Stimulated activated CD8-positive, alpha-beta memory T cell treated with anti-CD3 and anti-CD28 coated beads, Interleukin-4, amount 100 ng/mL, for 1 hour (primary cell): Measurements from ENCODE around the gene ARHGAP8.

Experiments
- DNase-seq, 2 donors: peaks; one replicate each; pipeline ENCODE4 v3.0.0-alpha.2; 2020; ENCODE audit warnings: low read depth in 2 of 2, low spot score in 1 of 2

ARHGAP8 gene

DNA sequence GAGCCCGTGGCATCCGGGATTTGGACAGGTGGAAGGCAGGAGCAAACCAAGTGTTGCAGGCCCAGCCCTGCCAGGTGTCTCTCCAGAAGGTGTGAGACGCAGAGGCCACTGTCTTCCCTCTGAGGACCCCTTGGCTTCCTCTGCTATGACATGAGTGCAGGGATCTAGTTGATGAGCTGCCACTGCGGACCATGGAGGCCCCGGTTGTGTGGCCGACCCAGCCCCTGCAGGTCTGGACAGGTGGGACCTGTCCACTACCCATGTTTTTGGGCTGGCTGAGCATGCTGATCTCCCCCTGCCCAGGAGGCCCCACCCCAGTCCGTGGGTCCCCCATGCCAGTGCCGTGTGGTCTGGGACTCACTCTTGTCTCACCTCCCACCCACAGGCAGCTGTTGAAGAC is 27.5 kb upstream of the ARHGAP8 start:
- DNase-seq, result no peak

DNA sequence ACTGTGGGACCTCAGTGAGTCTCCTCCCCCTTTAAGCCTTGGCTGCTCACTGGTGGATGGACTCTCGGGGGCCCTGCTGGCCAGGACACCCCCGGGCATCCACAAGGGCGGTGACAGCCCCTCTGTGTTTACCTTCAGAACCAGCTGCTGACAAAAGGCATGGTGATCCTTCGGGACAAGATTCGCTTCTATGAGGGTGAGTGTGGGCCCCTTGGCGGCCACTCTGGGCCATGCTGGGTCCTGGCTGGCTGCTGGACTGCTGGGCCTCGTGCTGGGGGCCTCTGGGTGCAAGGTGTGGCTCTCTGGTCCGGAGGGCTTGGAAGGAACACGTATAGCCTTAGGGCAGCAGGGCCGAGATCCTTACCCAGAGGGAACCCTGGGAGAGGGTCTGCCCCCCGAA is 25.9 kb upstream of the ARHGAP8 start:
- DNase-seq, result no peak

DNA sequence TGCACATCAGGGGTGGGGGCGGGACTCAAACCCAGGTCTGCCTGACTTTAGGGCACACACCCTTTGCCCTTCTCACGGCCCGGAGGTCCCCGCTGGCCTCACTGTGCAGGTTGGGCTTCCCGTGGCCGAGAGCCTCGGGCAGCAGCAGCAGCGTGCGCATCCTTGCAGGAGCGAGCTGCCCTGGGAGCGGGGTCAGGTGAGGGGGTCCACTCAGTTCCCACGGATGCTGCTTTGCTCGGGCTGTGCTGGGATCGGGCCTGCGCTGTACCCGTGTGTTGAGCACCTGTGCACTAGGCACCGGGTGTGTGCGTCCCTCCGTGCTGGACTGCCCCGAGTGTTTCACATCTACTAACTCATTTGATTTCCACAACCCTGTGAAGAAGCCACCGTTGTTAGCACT is 25.2 kb upstream of the ARHGAP8 start:
- DNase-seq, result no peak

DNA sequence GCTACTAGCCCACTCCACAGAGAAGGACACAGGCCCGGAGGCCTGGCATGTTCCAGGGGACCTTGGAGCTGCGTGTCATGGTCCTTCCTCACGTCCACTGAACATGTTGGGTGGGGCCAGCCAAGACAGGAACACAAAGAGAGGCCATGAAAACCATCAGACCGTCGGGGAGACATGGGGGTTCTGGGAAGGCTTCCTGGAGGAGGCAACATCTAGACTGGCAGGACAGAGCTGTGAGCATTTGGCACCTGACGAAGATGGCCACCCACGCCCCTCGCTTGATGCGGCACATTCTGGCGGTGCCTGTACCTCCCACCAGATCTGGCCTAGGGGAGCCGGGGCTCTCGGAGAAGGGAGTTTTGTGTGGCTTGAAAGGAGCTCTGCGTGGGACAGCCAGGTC is 24.7 kb upstream of the ARHGAP8 start:
- no peak for DNase-seq

DNA sequence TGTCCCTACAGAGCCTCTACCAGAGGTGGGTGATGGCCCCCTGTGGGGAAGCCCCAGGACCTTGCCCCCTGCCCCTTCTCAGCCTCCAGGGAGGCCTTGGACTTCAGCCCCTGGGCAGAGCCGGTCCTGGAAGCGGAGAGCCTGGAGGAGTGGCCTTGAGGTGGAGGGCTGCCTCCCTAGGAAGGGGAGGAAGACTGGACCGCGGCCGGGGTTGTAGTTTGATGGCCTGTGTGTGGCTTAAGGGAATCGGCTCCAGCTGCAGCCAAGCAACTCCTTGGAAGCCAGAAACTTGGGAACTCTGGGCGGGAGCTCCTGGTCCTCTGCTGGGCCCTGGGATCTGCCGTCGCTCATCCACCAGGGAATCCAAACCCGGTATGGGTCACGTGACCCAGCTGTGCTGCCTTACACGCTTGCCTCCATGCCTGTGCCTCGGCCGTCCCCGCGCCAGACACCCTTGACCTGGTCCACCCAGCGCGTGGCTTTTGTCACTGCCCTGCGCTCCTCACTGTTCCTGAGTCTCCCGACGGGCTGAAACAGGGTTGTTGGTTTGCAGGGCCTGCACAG is 23.5 kb upstream of the ARHGAP8 start:
- no peak for DNase-seq

DNA sequence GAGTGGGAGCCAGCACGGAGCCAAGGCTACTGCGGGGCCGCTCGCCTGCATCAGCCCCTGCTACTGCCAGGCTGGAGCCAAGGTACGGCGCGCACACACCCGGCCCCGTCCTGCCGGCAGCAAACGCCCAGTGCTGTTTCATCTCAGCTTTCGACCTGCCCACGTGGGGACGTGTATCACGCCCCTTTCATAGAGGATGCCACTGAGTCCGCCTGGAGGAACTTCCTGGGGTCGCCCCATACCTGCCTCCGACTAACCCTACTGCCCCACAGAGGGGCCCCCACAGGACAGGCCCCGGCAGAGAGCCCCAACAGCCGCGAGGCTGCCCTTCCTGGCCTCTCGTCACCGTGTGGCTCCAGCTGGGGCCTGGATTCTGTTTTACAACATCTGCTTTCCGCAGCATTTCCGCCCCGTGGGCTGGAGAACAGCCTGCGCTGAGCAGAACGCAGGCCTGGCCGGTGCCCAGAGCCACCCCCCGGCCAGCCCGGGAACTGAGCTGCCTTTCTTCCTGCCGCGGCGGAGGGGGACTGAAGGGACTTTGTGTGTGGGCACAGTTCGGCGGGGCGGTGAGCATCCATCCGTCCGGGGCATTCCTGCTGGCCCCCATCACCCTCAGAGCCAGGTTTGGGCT is 22.9 kb upstream of the ARHGAP8 start:
- DNase-seq, result no peak

DNA sequence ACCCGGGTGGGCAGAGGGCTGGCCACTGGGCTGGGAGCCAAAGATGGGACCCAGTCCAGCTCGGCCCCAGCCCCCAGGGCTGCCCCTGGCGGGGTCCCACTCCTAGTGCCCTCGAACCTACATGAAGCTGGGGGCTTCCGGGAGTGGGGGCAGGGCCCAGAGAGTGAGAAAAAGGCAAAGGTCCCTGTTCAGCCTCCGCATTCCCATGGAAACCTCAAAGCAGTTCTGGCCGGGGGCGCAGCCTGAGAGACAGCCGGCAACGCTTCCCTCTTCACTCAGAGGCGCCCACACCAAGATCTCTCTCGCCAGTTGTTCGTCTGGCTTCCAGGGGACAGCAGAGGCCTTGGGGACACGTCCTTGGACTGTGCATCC is 22.4 kb upstream of the ARHGAP8 start:
- no peak for DNase-seq

DNA sequence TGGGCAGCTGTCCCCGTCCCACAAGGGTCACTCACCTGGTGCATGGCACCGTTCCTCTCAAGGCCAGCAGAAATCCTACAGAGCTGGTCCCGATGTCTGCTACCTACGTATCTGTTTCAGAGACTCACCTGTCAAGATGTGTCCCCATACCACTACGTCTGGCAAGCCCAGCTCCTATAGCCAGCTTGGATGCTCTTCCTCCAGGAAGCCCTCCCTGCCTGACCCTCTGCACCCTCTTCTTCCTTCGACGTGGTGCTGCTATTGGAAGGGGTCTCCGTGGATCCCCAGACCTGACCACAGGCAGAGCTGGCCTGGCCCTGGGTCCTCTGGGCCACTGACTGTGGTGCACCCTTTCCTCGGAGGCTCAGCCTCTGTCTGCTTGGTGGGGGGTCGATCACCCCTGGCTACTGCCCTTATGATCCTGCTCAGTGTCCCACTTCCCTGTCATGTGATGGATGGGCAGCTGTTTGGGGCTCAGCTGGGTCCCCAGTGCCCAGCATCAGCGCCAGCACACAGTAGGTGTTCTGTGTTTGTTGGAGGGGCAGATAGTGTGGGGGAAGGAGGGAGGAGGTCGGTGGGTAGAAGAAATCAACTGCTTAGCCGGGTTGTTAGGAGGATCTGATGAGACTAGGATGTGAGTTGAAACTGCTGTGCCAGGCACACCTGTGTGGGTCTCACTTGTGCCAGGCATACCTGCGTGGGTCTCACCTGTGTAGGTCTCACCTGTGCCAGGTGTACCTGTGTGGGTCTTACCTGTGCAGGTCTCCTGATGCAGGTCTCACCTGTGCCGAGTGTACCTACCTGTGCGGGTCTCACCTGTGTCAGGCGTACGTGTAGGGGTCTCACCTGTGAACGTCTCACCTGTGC is 21.7 kb upstream of the ARHGAP8 start:
- no peak for DNase-seq

DNA sequence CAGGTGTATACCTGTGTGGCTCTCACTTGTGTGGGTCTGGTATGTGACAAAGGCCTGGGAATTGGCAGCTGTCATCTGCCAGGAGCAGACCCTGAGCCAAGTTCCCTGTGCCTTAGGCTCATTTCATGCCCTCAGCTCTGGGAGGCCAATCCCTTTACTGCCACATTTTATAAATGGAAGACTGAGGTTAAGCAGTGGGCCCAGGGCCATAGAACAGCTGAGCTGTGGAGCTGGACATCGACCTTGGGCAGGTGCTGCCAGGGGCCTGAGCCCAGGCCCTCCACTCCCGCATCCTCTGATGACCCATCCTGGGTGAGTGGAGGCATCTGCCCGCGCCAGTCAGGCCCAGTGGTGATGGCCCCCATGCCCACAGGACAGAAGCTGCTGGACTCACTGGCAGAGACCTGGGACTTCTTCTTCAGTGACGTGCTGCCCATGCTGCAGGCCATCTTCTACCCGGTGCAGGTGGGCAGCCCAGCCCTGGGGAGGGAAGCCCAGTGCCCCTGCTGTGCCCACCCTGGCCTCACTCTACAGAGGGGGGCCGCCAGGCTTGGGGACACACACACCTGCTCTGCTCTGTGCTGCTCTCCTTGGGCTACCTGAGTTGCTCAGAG is 20.9 kb upstream of the ARHGAP8 start:
- DNase-seq, result no peak

DNA sequence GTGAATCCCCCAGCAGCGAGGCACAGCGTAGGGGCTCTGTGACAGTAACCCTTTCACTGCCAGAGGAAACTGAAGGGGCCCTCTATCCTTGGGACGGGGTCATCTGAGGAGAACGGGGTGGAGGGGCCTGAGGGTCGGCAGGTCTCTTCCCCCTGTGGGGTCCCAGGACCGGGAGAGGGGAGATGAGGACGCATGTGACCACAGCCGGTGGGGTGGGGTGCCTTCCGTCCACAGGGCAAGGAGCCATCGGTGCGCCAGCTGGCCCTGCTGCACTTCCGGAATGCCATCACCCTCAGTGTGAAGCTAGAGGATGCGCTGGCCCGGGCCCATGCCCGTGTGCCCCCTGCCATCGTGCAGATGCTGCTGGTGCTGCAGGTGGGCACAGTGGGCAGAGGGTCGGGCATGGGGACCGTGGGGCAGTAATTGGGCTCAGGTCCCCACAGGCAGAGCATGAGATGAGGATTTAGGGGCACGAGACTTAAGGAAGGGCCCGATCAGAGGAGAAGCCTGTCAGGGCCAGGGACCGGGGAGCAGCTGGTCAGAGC is 20.3 kb upstream of the ARHGAP8 start:
- DNase-seq, result no peak

DNA sequence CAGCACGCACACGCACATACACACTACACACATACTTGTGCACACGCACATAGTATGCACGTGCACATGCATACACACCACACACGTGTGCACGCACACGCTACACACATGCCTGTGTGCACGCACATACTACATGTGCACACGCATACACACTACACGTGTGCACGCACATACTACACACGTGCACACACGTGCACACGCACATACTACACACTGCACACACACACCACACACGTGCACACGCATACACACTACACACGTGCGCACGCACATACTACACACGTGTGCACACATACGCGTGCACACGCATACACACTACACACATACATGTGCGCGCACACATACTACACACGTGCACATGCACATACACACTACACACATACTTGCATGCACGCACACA is 19.7 kb upstream of the ARHGAP8 start:
- no peak for DNase-seq

DNA sequence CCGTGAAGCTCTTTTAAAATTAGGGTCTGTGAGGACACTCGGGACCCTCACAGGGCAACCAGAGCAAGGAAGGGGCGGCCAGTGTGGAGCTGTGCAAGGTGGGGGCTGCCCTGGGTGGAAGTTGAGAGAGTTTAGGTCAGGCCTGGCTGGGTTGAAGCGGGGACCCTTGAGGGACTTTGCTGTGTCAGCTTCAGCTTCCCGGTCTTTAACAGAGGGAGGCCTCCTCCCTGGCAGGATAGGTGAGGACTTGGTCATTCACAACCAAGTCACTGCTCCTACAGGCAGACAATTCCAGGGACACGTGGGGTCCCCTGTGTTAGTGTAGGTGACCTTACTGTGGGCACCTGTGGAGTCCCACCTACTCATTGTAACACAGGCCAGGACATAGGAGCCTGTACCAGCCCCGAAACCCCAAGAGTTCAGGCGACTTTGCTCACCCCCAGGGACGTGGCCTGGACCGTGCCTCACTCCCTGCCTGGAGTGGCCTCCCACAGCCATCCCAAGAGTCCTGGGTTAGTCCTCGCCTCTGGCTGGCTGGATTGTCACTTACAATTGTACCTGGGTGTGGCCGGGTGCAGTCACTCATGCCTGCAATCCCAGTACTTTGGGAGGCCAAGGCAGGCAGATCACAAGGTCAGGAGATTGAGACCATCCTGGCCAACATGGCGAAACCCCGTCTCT is 18.8 kb upstream of the ARHGAP8 start:
- no peak for DNase-seq

DNA sequence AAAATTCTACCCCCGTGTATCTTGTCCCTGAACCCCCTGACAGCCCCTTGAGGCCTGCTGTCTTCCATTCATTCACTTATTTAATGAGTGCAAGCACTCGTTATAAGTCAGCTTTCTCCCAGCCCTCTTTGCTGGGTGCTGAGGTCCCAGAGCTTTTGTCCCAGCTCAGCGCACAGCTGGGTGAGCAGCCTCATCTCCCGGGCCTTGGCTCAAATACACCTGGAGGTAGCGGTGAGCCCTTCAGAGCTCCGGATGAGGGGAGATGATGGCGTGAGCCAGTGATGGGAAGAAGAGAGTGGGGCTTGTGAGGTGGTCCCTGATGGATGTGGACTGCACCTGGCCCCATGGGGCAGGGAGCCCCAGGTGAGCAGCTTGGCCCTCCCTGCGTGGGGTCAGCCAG is 18.1 kb upstream of the ARHGAP8 start:
- DNase-seq, result no peak

DNA sequence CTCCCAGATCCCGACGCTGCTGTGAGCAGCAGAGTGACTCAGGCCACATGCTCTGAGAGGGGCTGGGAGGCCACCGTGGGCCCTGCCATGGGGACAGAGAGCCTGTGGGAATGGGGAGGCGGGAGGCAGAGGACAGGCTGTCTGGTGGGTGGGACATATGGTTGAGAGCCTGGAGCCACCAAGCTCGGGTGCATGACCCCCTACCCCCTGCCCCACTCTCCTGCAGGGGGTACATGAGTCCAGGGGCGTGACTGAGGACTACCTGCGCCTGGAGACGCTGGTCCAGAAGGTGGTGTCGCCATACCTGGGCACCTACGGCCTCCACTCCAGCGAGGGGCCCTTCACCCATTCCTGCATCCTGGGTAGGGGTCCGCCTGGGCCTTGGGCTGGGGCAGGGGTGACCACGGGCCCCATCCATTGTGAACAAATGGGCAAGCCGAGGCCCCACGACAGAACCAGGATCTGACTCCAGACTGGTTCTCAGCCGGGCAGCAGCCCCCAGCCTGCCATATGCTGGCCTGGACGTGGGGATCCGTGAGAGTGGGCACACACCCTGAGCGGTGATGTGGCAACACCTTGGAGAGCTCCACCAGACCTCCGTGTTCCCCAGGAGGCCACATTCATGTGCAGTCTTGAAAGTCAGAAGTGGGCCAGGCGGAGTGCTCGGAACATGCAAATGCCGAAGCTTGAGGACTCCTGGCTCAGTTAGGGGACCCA is 17.4 kb upstream of the ARHGAP8 start:
- no peak for DNase-seq

DNA sequence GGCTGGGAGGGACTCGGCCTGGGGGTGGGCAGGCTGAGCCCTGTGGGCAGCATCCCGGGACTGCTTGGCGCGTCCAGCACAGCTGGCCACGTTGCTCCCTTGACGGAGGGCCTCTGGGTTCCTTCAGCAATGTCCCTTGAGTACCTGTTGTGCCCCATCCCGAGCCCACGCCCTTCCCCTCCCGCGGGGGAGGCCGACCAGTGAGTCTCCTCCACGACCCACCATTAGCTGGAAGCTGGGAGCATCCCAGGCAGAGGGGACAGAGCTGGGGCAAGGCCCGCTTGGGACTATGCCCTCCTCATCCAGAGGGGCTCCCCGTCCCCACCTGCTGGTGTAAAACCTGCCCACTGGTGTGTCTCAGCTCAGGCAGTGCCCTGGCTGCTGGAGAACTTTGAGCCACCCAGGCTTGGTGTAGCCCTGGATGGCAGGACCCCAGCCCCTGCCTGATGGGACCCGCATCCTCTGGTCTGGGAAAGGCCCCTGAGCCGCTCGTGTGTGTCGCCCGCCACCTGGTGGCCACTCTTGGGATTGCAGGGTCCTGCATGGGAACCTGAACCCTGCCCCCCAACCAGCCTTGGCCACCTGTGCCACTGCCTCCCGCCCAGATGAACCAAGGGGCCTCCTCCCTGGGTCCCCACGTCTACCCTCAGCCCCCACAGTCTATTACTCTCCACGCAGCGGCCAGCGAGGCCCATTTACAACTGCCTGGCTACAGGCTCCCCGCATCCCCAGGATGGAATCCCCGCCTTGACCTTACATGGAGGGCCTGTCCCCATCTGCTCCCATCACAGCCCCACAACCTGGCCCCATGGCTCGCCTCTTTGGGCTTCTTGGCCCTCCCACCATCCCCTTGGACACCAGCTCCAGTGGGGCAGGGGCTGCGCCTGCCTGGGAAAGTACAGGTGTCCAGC is 16.6 kb upstream of the ARHGAP8 start:
- peak; percentile 74 to 83 for DNase-seq

DNA sequence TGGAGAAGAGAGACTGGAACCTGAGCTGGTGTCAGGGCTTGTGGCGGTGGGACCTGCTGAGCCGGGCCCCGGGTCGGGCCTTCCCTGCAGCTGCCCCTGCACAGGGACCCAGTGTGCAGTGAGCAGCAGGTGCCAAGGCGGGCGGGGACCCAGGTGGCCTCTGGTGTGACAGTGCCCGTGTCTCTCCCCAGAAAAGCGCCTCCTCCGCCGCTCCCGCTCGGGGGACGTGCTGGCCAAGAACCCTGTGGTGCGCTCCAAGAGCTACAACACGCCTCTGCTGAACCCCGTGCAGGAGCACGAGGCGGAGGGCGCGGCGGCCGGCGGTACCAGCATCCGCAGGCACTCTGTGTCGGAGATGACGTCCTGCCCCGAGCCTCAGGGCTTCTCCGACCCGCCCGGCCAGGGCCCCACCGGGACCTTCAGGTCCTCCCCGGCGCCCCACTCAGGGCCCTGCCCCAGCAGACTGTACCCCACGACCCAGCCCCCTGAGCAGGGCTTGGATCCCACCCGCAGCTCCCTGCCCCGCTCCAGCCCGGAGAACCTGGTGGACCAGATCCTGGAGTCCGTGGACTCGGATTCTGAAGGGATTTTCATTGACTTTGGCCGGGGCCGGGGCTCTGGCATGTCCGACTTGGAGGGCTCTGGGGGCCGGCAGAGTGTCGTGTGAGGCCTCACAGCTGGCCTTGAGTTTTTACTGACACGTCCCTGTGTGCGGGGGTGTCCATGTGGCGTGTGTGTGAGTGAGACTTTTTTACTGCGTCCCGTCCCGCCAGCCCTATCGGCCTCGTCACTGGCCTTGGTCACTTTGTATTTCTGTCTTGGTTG is 15.6 kb upstream of the ARHGAP8 start:
- no peak for DNase-seq

DNA sequence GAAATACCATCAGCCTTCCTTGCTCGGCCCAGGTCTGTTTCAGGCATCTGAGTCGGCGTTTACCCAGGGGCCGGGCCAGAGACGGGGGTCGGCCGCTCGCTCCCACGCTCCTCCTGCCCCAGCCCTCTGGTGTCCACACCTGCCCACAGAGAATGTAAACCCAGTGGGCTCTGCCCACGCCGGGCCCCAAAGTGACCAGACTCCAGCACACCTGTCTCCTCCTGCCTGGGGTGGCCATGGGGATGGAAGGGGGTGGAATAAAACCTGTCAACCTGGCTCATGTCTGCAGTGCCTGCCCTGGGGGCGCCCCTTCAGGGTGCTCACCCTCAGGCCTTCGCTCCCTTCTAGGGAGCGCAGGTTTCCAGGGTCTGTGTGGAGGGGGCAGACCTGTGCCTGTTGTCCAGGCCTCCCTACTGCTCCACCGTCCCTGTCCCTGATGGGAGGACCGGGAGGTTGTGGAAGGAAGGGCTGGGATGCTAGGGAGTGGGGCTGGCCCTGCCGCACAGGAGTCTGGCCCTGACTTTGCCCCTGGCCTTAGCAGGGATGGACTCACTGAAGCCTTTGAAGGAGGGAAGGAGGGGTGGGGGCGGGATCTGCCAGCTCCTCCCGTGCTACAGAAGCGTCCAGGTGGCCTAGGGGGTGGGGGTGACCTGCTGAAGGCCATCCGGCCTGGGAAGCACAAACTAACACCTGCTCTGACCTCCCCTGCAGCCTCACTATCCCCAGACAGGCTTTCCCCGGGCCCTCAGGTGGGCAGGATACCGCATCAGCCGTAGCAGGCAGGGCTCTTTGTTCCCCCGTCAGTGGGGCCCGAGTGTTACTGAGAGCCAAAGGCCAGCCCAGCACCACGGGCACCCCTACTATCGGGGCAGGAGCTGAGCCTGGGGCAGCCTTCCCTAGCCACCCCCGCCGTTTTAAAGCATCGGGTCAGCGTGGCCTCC is 14.7 kb upstream of the ARHGAP8 start:
- no peak for DNase-seq

DNA sequence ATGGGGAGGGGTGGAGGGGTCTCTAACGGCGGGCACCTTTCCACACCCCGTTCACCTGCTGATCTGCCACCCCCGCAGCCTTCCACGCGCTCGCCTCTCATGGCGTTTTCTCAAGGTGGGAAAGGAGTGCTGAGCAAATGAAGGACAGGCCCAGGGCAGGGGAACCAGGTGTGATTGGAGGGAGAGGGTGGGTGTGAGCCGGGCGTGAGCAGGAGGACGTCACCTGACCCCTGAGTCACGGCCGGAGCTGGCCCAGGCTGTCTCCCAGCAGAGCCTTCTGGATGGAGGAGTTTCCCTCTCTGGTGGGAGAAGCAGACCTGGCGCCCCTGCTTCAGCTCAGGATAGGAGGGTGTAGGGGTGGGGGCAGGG is 14.0 kb upstream of the ARHGAP8 start:
- no peak for DNase-seq
